HepG2 (cell line): Measurements from ENCODE around the gene THADA. TPM values are rescaled to one million over a fixed set of nuclear protein-coding genes. Genes with fewer than 3 reads are reported as not detected.

Experiments
- ARID5B ChIP-seq: IDR thresholded peaks from 2 replicates; pipeline ENCODE4 v1.4.0; 2020; ENCODE audit warnings: mild to moderate bottlenecking, missing genetic modification reagents
- ARNTL ChIP-seq: sonication (generic); formaldehyde crosslinking; IDR thresholded peaks from 2 replicates; pipeline ENCODE4 v1.4.0; 2020; ENCODE audit warnings: mild to moderate bottlenecking, missing genetic modification reagents
- BRF2 ChIP-seq: sonication (generic); formaldehyde crosslinking; IDR thresholded peaks from 2 replicates; pipeline ENCODE4 v1.8.1; 2022; ENCODE audit warnings: mild to moderate bottlenecking, missing genetic modification reagents
- ETV6 ChIP-seq: sonication (generic); formaldehyde crosslinking; conservative IDR thresholded peaks from 2 replicates; pipeline ENCODE4 v1.4.0; 2020; ENCODE audit warnings: missing genetic modification reagents
- FOXJ3 ChIP-seq: sonication (generic); formaldehyde crosslinking; IDR thresholded peaks from 2 replicates; pipeline ENCODE4 v1.4.0; 2020; ENCODE audit warnings: missing genetic modification reagents, mild to moderate bottlenecking, borderline replicate concordance
- ISX ChIP-seq: sonication (generic); formaldehyde crosslinking; conservative IDR thresholded peaks from 2 replicates; pipeline ENCODE4 v1.5.0; 2020; ENCODE audit warnings: missing genetic modification reagents
- MATR3 ChIP-seq: sonication (generic); formaldehyde crosslinking; IDR thresholded peaks from 2 replicates; pipeline ENCODE4 v1.4.0; 2020; ENCODE audit warnings: missing genetic modification reagents
- MXD1 ChIP-seq: sonication (generic); formaldehyde crosslinking; IDR thresholded peaks from 2 replicates; pipeline ENCODE4 v1.4.0; 2020; ENCODE audit warnings: mild to moderate bottlenecking, missing genetic modification reagents
- RARA ChIP-seq: IDR thresholded peaks from 2 replicates; pipeline ENCODE4 v1.6.1; 2016; ENCODE audit warnings: missing genetic modification reagents, missing compliant biosample characterization
- RNF2 ChIP-seq: fragments of 450-650 bp; conservative IDR thresholded peaks from 2 replicates; pipeline ENCODE4 v1.6.1; 2016; ENCODE audit warnings: low read depth
- SALL2 ChIP-seq: sonication (generic); formaldehyde crosslinking; IDR thresholded peaks from 2 replicates; pipeline ENCODE4 v1.8.1; 2023; ENCODE audit warnings: mild to moderate bottlenecking, missing genetic modification reagents, inconsistent platforms
- ZBTB39 ChIP-seq: sonication (generic); formaldehyde crosslinking; IDR thresholded peaks from 2 replicates; pipeline ENCODE4 v1.5.0; 2020; ENCODE audit warnings: missing genetic modification reagents
- ZGPAT ChIP-seq: IDR thresholded peaks from 2 replicates; pipeline ENCODE4 v1.6.1; 2016; ENCODE audit warnings: mild to moderate bottlenecking
- ZMAT3 ChIP-seq: sonication (generic); formaldehyde crosslinking; conservative IDR thresholded peaks from 2 replicates; pipeline ENCODE4 v1.7.0; 2021; ENCODE audit warnings: missing genetic modification reagents
- ZNF205 ChIP-seq: IDR thresholded peaks from 2 replicates; pipeline ENCODE4 v1.6.1; 2018; ENCODE audit warnings: missing biosample characterization, missing genetic modification reagents
- ZNF326 ChIP-seq: sonication (generic); formaldehyde crosslinking; IDR thresholded peaks from 2 replicates; pipeline ENCODE4 v1.4.0; 2020; ENCODE audit warnings: missing genetic modification reagents, borderline replicate concordance
- ZNF670 ChIP-seq: sonication (generic); formaldehyde crosslinking; IDR thresholded peaks from 2 replicates; pipeline ENCODE4 v1.8.0; 2022; ENCODE audit warnings: mild to moderate bottlenecking, missing genetic modification reagents, borderline replicate concordance
- ZNF691 ChIP-seq: sonication (generic); formaldehyde crosslinking; IDR thresholded peaks from 2 replicates; pipeline ENCODE4 v1.4.0; 2020; ENCODE audit warnings: missing genetic modification reagents, low read depth, mild to moderate bottlenecking, borderline replicate concordance
- ZSCAN29 ChIP-seq: sonication (generic); formaldehyde crosslinking; conservative IDR thresholded peaks from 2 replicates; pipeline ENCODE4 v1.4.0; 2020; ENCODE audit warnings: mild to moderate bottlenecking, missing genetic modification reagents
- polyA plus RNA-seq, 8 experiments: library from polyadenylated mRNA; depleted of rRNA in 3 of 8; stranded (reverse) in 7 of 8; unstranded in 1 of 8; fragments of >200 nt; fragmentation: Illumina TruSeq in 4 of 8; extraction: Trizol in 4 of 8; gene quantifications; 2 replicates each; pipeline versions ENCODE4 v1.2.1 to v1.2.3, GENCODE V29; 2011 to 2016; ENCODE audit warnings: low read depth in 4 of 8, missing spikeins in 1 of 8, mixed read lengths in 1 of 8; ENCODE audit not compliant: insufficient read depth in 1 of 8
- total RNA-seq, 5 experiments: library from RNA; depleted of rRNA; stranded (reverse); fragments of >200 nt; fragmentation: Illumina TruSeq; extraction: Trizol; gene quantifications; 2 replicates each; pipeline ENCODE4 v1.2.3, GENCODE V29; 2016; ENCODE audit warnings: low read depth in 1 of 5

The THADA gene
- total and polyA plus RNA-seq, 2 of the 13 experiments (the other 11 are each of a cell fraction or from before 2014, with no cell fraction given): 12.7 to 21.7 TPM

GRCh38 chr2:43221763-43222474 lies 373.9 kb downstream of the THADA start (continued):
- TF ChIP-seq ETV6 (CRISPR knock-in tag) (0 out of 2 replicates have a peak, but pooled peaks have one; percentile 73), ZGPAT (CRISPR knock-in tag) (peak; percentile 79), BRF2 (CRISPR knock-in tag) (peak; percentile 14; the same call in 1 of the 2 replicates), SALL2 (CRISPR knock-in tag) (peak; percentile 87; the same call in 1 of the 2 replicates), ISX (CRISPR knock-in tag) (no peak), RNF2 (no peak), ZSCAN29 (CRISPR knock-in tag) (no peak; the same call in 1 of the 2 replicates), ZNF326 (CRISPR knock-in tag) (peak; percentile 63; the same call in 1 of the 2 replicates), FOXJ3 (CRISPR knock-in tag) (peak; percentile 55; the same call in 1 of the 2 replicates), ZNF205 (CRISPR knock-in tag) (peak; percentile 89), RARA (CRISPR knock-in tag) (peak; percentile 54), ARNTL (CRISPR knock-in tag) (no peak; the same call in 1 of the 2 replicates), ZBTB39 (0 out of 2 replicates have a peak, but pooled peaks have one; percentile 52), ARID5B (peak; percentile 53), MATR3 (CRISPR knock-in tag) (no peak), ZNF670 (CRISPR knock-in tag) (no peak; the same call in 1 of the 2 replicates), ZNF691 (CRISPR knock-in tag) (peak; percentile 20; the same call in 1 of the 2 replicates), ZMAT3 (peak; percentile 82), MXD1 (CRISPR knock-in tag) (no peak)
